Ovary (tissue), 9 donors: ENCODE results near the gene CSGALNACT2. TPM values are rescaled to one million over a fixed set of nuclear protein-coding genes. Genes with fewer than 3 reads are reported as not detected.

Experiments
- DNase-seq, 5 donors: peaks; one replicate each; pipeline ENCODE4 v3.0.0-alpha.2; 2019 to 2020
- H3K27ac ChIP-seq, 2 donors: fragments of 200-600 bp; one replicate each; pipeline versions ENCODE4 v1.5.1 to v1.8.0; 2019 to 2022
- H3K27me3 ChIP-seq: fragments of 200-600 bp; one replicate; pipeline ENCODE4 v1.8.0; 2022
- H3K36me3 ChIP-seq: fragments of 200-600 bp; sonication (generic); one replicate; pipeline ENCODE4 v1.5.1; 2019
- H3K4me1 ChIP-seq: one replicate; pipeline ENCODE4 v1.8.1; 2013; ENCODE audit warnings: mild to moderate bottlenecking, moderate library complexity; ENCODE audit not compliant: insufficient read depth
- H3K4me3 ChIP-seq: fragments of 200-600 bp; sonication (generic); one replicate; pipeline ENCODE4 v1.5.1; 2017
- H3K9me3 ChIP-seq, 2 donors: fragments of 200-600 bp in 1 of 2; sonication (generic) in 1 of 2; one replicate each; pipeline versions ENCODE4 v1.5.1 to v1.8.1; 2013 to 2019; ENCODE audit warnings: mild to moderate bottlenecking in 1 of 2, moderate library complexity in 1 of 2
- CTCF ChIP-seq, 3 donors: fragments of 450-650 bp in 2 of 3; fragments of 200-600 bp in 1 of 3; IDR thresholded peaks; one replicate each; pipeline versions ENCODE4 v1.5.1 to v1.8.0; 2016 to 2022; ENCODE audit warnings: antibody characterized with exemption in 3 of 3, mild to moderate bottlenecking in 1 of 3
- EP300 ChIP-seq: sonication (generic); formaldehyde crosslinking; IDR thresholded peaks from one replicate; pipeline ENCODE4 v1.6.1; 2017; ENCODE audit warnings: antibody characterized with exemption
- POLR2A ChIP-seq: fragments of 450-650 bp; IDR thresholded peaks from one replicate; pipeline ENCODE4 v1.6.1; 2017; ENCODE audit warnings: antibody characterized with exemption, mild to moderate bottlenecking, moderate library complexity
- WGBS, 3 donors: extraction: QIAGEN DNeasy Blood & Tissue Kit in 1 of 3; methylation state at CpG; one replicate each; pipeline versions ENCODE4 v1.1.5 to v1.1.7; 2013 to 2017; 5-methylcytosine and 5-hydroxymethylcytosine counted together
- intact Hi-C, 4 donors: fragments of 100-400 bp; cut with DNase I; formaldehyde crosslinking; loops; one replicate each; pipeline versions ENCODE4 v1.11.0 to v1.15.1; 2022 to 2023
- polyA plus RNA-seq, 2 donors: library from polyadenylated mRNA; stranded (reverse); fragments of 200-250 nt in 1 of 2; fragments of 350-450 nt in 1 of 2; fragmentation: Illumina TruSeq in 1 of 2; extraction: RNeasy Lipid Tissue Mini Kit (QIAGEN cat#74804) in 1 of 2; gene quantifications; one replicate each; pipeline ENCODE4 v1.2.3, GENCODE V29; 2013 to 2014
- total RNA-seq, 7 donors: library from RNA; depleted of rRNA in 2 of 7; stranded (reverse); fragments of >200 nt in 2 of 7; fragmentation: NEBNext Ultra II Directional in 3 of 7; extraction: Animal tissue kit (Norgen Biotek cat#: 25700) in 3 of 7; gene quantifications; one replicate each; pipeline versions ENCODE4 v1.1.0 to v1.2.4, GENCODE V29; 2016 to 2023
- donor health status: DM: no; HTN: no; CAD: no; lungs with moderate emphysema.
- donor health status: DM: no; HTN: no; CAD: no.
- donor health status: Bipolar disorder and iron deficiency.
- donor health status: DM: yes; HTN: yes; CAD: no.
- donor health status: DM: no; HTN: no; CAD: no.
- donor health status: DM: yes; HTN: yes; CAD: no.

CSGALNACT2 gene
- total and polyA plus RNA-seq, 9 donors, result 14.8 to 27.2 (median 21.8) TPM

DNA sequence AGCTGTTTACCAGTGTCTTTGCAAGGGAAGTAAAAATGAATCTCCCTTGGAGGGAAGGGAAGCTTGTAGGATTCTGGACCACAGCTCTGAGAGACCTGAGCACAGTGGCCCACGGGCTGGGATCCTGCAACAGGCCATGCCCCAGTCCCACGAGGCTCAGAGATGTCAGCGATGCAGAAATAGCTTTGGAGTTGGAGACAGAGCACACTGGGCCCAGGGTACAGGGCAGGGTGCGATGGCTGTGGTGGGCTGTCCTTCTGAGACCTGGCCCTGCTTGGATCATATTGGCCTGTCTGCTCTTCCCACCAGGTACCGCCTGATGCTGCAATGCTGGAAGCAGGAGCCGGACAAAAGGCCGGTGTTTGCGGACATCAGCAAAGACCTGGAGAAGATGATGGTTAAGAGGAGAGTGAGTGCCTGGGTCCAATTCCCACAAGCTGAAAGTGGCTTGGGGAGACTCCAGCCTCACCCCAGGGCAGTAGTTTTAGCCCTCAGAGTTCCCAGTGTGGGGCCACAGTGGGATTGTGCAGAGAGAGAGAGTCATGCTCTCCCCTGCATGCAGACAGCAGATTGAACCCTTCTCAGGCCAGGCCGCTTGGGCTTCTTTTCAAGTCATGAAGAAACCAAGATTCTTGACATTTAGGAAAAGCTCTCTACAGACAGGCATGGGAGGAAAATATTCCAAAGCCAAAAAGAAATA is 13.5 kb upstream of the CSGALNACT2 start:
- no peak overlapping the region for H3K4me3 ChIP-seq
- H3K27me3 ChIP-seq, result no peaks in the 10 kb centered on the region
- WGBS, 3 donors, result 86 to 90% (median 88%) methylated on average over 9 of the region's 9 CpGs
- no peak for TF ChIP-seq EP300
- TF ChIP-seq POLR2A, result no peak
- no peak for TF ChIP-seq CTCF (IDR thresholded peaks at IDR 0.05)
- H3K4me1 ChIP-seq, result no peaks in the 10 kb centered on the region
- H3K27ac ChIP-seq, result no peak overlapping the region
- no peaks in the 10 kb centered on the region for H3K9me3 ChIP-seq
- intact Hi-C loops, result no loop called here
- H3K36me3 ChIP-seq, result no peaks in the 10 kb centered on the region
- peak in 2 of 5 donors; percentile 1 to 5 for DNase-seq

- Histone ChIP-seq H3K36me3 (no peaks in the 10 kb centered on the region), H3K4me3 (no peak overlapping the region), H3K27me3 (no peaks in the 10 kb centered on the region), H3K27ac (no peak overlapping the region), H3K9me3 (no peaks in the 10 kb centered on the region), H3K4me1 (no peaks in the 10 kb centered on the region)
- intact Hi-C loops, result no loop called here
- TF ChIP-seq POLR2A, result no peak
- TF ChIP-seq CTCF (IDR thresholded peaks at IDR 0.05), result no peak
- no peak for TF ChIP-seq EP300
- peak in 1 of 5 donors; percentile 4 for DNase-seq
- WGBS, 3 donors, result 89 to 93% (median 91%) methylated on average over 8 of the region's 8 CpGs
These were observed 12.9 kb upstream of the CSGALNACT2 start for GRCh38 chr10:43125274-43125845.

DNA sequence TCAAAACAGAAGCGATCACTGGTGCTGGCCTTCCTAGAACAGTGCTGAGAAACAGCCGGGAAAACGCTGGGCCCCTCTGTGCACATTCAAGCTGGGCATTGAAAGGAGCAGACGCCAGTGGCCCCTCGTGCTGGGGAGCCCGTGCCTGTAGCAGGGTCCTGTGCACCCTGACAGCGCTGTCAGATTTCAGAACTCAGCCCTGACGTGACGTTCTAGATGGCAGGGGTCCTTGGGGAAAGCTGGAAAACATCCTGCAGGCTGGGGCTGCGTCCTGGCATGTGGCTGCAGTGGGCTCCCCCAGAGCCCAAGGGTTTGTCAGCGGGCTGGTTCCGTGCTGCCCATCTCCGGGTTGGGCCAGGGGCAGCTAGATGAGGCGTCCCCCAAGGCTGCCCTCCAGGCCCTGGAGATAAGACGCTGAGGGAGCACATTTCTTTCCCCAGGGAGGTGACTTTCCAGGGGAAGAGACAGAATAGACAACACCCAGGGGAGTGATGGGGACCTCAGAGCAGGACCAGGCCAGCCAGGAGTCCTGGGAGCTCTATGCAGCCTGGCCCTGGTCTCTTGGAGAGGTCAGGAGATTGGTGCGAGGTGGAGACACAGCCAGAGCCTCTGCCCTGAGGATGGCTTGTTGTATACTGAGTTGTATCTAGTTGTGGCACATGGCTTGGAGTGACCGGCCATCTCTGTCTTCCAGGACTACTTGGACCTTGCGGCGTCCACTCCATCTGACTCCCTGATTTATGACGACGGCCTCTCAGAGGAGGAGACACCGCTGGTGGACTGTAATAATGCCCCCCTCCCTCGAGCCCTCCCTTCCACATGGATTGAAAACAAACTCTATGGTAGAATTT is 12.1 kb upstream of the CSGALNACT2 start:
- no peaks in the 10 kb centered on the region for H3K9me3 ChIP-seq
- DNase-seq, result peak in 2 of 5 donors; percentile 8 to 11
- H3K4me3 ChIP-seq, result no peak overlapping the region
- TF ChIP-seq CTCF (IDR thresholded peaks at IDR 0.05), result no peak
- no peak for TF ChIP-seq EP300
- TF ChIP-seq POLR2A, result no peak
- no peaks in the 10 kb centered on the region for H3K27me3 ChIP-seq
- no peak overlapping the region for H3K27ac ChIP-seq
- no peaks in the 10 kb centered on the region for H3K4me1 ChIP-seq
- WGBS, 3 donors, result 85 to 89% (median 88%) methylated on average over 22 to 23 of the region's 23 CpGs
- intact Hi-C loops, result no loop called here
- H3K36me3 ChIP-seq, result no peaks in the 10 kb centered on the region

- Histone ChIP-seq H3K27ac (no peak overlapping the region), H3K27me3 (no peaks in the 10 kb centered on the region), H3K4me1 (no peaks in the 10 kb centered on the region), H3K4me3 (no peak overlapping the region), H3K9me3 (no peaks in the 10 kb centered on the region), H3K36me3 (no peaks in the 10 kb centered on the region)
- peak in 2 of 5 donors; percentile 12 to 13 for DNase-seq
- TF ChIP-seq EP300, result no peak
- no peak for TF ChIP-seq POLR2A
- TF ChIP-seq CTCF (IDR thresholded peaks at IDR 0.05), result no peak
- intact Hi-C loops, result no loop called here
- WGBS, 3 donors, result 88 to 89% (median 88%) methylated on average over 7 of the region's 7 CpGs
These were observed 11.4 kb upstream of the CSGALNACT2 start for GRCh38 chr10:43126759-43127424.
